Measurements from ENCODE around the gene TMEM14A. TPM values are rescaled to one million over a fixed set of nuclear protein-coding genes. Genes with fewer than 3 reads are reported as not detected.
"Not testable (repeated sequence)": the region's sequence is repeated elsewhere in the genome, so short reads cannot be mapped to it uniquely, and the experiment has no call there.

Gene TMEM14A
- total RNA-seq, 1 donor from 2014 or later = 12.3 TPM

- intact Hi-C loops (cut with DNase I) = no loop called here
- no peak overlapping the region for H3K4me3 ChIP-seq
- H3K4me1 ChIP-seq = no peaks in the 10 kb centered on the region
- no peak for TF ChIP-seq CTCF (IDR thresholded peaks at IDR 0.05)
- H3K27me3 ChIP-seq = no peaks in the 10 kb centered on the region
- no peak for DNase-seq
- H3K27ac ChIP-seq = no peak overlapping the region
- no peak for ATAC-seq
- no peaks in the 10 kb centered on the region for H3K9me3 ChIP-seq
- H3K36me3 ChIP-seq = no peaks in the 10 kb centered on the region
Measured at GRCh38 chr6:52649536-52650160, 21.3 kb upstream of the TMEM14A start.

- no peak overlapping the region for H3K27ac ChIP-seq
- H3K4me3 ChIP-seq = no peak overlapping the region
- ATAC-seq = peak; percentile 18
- no peaks in the 10 kb centered on the region for H3K27me3 ChIP-seq
- intact Hi-C loops (cut with DNase I) = no loop called here
- H3K9me3 ChIP-seq = no peaks in the 10 kb centered on the region
- H3K4me1 ChIP-seq = no peaks in the 10 kb centered on the region
- DNase-seq = no peak
- TF ChIP-seq CTCF (IDR thresholded peaks at IDR 0.05) = no peak
- H3K36me3 ChIP-seq = no peaks in the 10 kb centered on the region
Measured at GRCh38 chr6:52650941-52651340, 20.0 kb upstream of the TMEM14A start.

GRCh38 chr6:52653151-52653550, 17.8 kb upstream of the TMEM14A start:
- H3K4me3 ChIP-seq = no peak overlapping the region
- TF ChIP-seq CTCF (IDR thresholded peaks at IDR 0.05) = no peak
- no peaks in the 10 kb centered on the region for H3K27me3 ChIP-seq
- no peaks in the 10 kb centered on the region for H3K36me3 ChIP-seq
- ATAC-seq (no peak), DNase-seq (no peak)
- intact Hi-C loops (cut with DNase I) = no loop called here
- H3K9me3 ChIP-seq = no peaks in the 10 kb centered on the region
- H3K27ac ChIP-seq = no peak overlapping the region
- H3K4me1 ChIP-seq = no peaks in the 10 kb centered on the region

GRCh38 chr6:52654007-52654406, 16.9 kb upstream of the TMEM14A start:
- ATAC-seq = no peak
- Histone ChIP-seq H3K27me3 (no peaks in the 10 kb centered on the region), H3K27ac (no peak overlapping the region), H3K4me3 (no peak overlapping the region), H3K9me3 (no peaks in the 10 kb centered on the region), H3K4me1 (no peaks in the 10 kb centered on the region), H3K36me3 (no peaks in the 10 kb centered on the region)
- no peak for TF ChIP-seq CTCF (IDR thresholded peaks at IDR 0.05)
- intact Hi-C loops (cut with DNase I) = no loop called here
- no peak for DNase-seq

- intact Hi-C loops (cut with DNase I) = no loop called here
Measured at GRCh38 chr6:52654592-52654991, 16.3 kb upstream of the TMEM14A start.

GRCh38 chr6:52655941-52656340, 15.0 kb upstream of the TMEM14A start:
- H3K4me1 ChIP-seq; H3K36me3 ChIP-seq; ATAC-seq; DNase-seq; H3K9me3 ChIP-seq; H3K4me3 ChIP-seq; H3K27ac ChIP-seq; H3K27me3 ChIP-seq; intact Hi-C loops (cut with DNase I): not testable (repeated sequence)

More at GRCh38 chr6:52654592-52654991, 16.3 kb upstream of the TMEM14A start:
- no peak for TF ChIP-seq CTCF (IDR thresholded peaks at IDR 0.05)
- no peaks in the 10 kb centered on the region for H3K9me3 ChIP-seq
- no peaks in the 10 kb centered on the region for H3K36me3 ChIP-seq
- H3K4me1 ChIP-seq = no peaks in the 10 kb centered on the region
- ATAC-seq (no peak), DNase-seq (no peak)
- H3K4me3 ChIP-seq = no peak overlapping the region
- H3K27ac ChIP-seq = no peak overlapping the region
- H3K27me3 ChIP-seq = no peaks in the 10 kb centered on the region

All from upper lobe of right lung (tissue), 1 donor.